H1 (cell line): ENCODE measurements around the gene DBX2. TPM values are rescaled to one million over a fixed set of nuclear protein-coding genes. Genes with fewer than 3 reads are reported as not detected.

Experiments used
- CTCF ChIA-PET: fragments of 300-600 bp; sonication (Branson Sonifier 250); formaldehyde crosslinking; loops from one replicate; lab custom pipeline; 2021; ENCODE audit not compliant: partially characterized antibody; lab: Charles Lee
- POLR2A ChIA-PET: fragments of 300-600 bp; sonication (Branson Sonifier 250); formaldehyde crosslinking; loops from one replicate; lab custom pipeline; 2021; ENCODE audit warnings: inconsistent platforms; ENCODE audit not compliant: partially characterized antibody; lab: Charles Lee
- DNase-seq, 2 experiments: peaks; one replicate each; pipeline versions ENCODE4 v3.0.0 to v3.0.0-alpha.2; 2010 to 2022; ENCODE audit warnings: low spot score in 2 of 2, low read depth in 1 of 2, mixed read lengths in 1 of 2
- FAIRE-seq: peaks from 2 replicates; lab custom pipeline; 2011; peaks lifted over from hg19 to GRCh38; lab: Jason Lieb, UNC
- H2AFZ ChIP-seq: 2 replicates; pipeline ENCODE4 v1.8.1; 2012; ENCODE audit warnings: low read length, inconsistent platforms
- H2AK5ac ChIP-seq: 2 replicates; pipeline ENCODE4 v1.6.1; 2013; ENCODE audit warnings: low read depth, low read length
- H2BK120ac ChIP-seq: replicated peaks from 2 replicates; pipeline ENCODE3; 2013; ENCODE audit warnings: low read depth, low read length, inconsistent platforms
- H2BK12ac ChIP-seq: 2 replicates; pipeline ENCODE4 v1.6.1; 2013; ENCODE audit warnings: low read depth, low read length
- H2BK15ac ChIP-seq: 2 replicates; pipeline ENCODE4 v1.6.1; 2013; ENCODE audit warnings: low read length
- H2BK20ac ChIP-seq: 2 replicates; pipeline ENCODE4 v1.6.1; 2013; ENCODE audit warnings: low read length
- H2BK5ac ChIP-seq: 2 replicates; pipeline ENCODE4 v1.6.1; 2013; ENCODE audit warnings: low read depth, low read length
- H3K14ac ChIP-seq: 2 replicates; pipeline ENCODE4 v1.6.1; 2013; ENCODE audit warnings: inconsistent platforms; ENCODE audit not compliant: insufficient read length
- H3K18ac ChIP-seq: 2 replicates; pipeline ENCODE4 v1.6.1; 2013; ENCODE audit warnings: low read length; ENCODE audit errors: extremely low read depth
- H3K23ac ChIP-seq: 2 replicates; pipeline ENCODE4 v1.6.1; 2013; ENCODE audit warnings: inconsistent platforms; ENCODE audit not compliant: insufficient read length
- H3K23me2 ChIP-seq: 2 replicates; pipeline ENCODE4 v1.6.1; 2013; ENCODE audit warnings: low read depth, low read length
- H3K27ac ChIP-seq: 2 replicates; pipeline ENCODE4 v1.6.1; 2011; ENCODE audit warnings: low read depth, low read length, inconsistent platforms
- H3K27me3 ChIP-seq, 4 experiments: replicated peaks in 1 of 4; 1 replicate in 1 of 4; 2 replicates in 3 of 4; pipeline versions ENCODE4 v1.6.1 to v1.8.1; 2011 to 2013; ENCODE audit warnings: low read length in 3 of 4, mild to moderate bottlenecking in 3 of 4, inconsistent platforms in 2 of 4, mixed read lengths in 2 of 4, moderate library complexity in 1 of 4; ENCODE audit not compliant: control insufficient read depth in 3 of 4, insufficient read depth in 3 of 4; ENCODE audit errors: extremely low read depth in 1 of 4
- H3K36me3 ChIP-seq, 4 experiments: 2 replicates each; pipeline versions ENCODE4 v1.6.1 to v1.8.1; 2011 to 2013; ENCODE audit warnings: mild to moderate bottlenecking in 4 of 4, low read length in 3 of 4, moderate library complexity in 2 of 4, control low read depth in 1 of 4, inconsistent platforms in 1 of 4; ENCODE audit not compliant: insufficient read depth in 4 of 4, control insufficient read depth in 2 of 4
- H3K4ac ChIP-seq: replicated peaks from 2 replicates; pipeline ENCODE3; 2013; ENCODE audit warnings: low read length, low read depth, mixed read lengths, inconsistent platforms; ENCODE audit not compliant: insufficient read length
- H3K4me1 ChIP-seq, 4 experiments: replicated peaks in 1 of 4; 1 replicate in 1 of 4; 2 replicates in 3 of 4; pipeline versions ENCODE4 v1.6.1 to v1.8.1; 2011 to 2013; ENCODE audit warnings: low read length in 3 of 4, inconsistent platforms in 2 of 4, mixed read lengths in 1 of 4; ENCODE audit not compliant: insufficient read depth in 4 of 4, control insufficient read depth in 3 of 4
- H3K4me2 ChIP-seq, 2 experiments: 2 replicates each; pipeline versions ENCODE4 v1.6.1 to v1.8.1; 2011 to 2013; ENCODE audit warnings: low read depth in 2 of 2, low read length in 2 of 2, control low read depth in 1 of 2, inconsistent platforms in 1 of 2, mild to moderate bottlenecking in 1 of 2; ENCODE audit not compliant: insufficient read depth in 1 of 2
- H3K4me3 ChIP-seq, 4 experiments: fragments of 200-600, 300-600 bp in 1 of 4; sonication (generic), shearing (Covaris generic), sonication (Bioruptor Twin) in 1 of 4; 2 replicates each; pipeline versions ENCODE4 v1.5.1 to v1.8.1; 2011 to 2016; ENCODE audit warnings: low read length in 4 of 4, low read depth in 3 of 4, control low read depth in 2 of 4, inconsistent platforms in 2 of 4, mild to moderate bottlenecking in 2 of 4, mixed read lengths in 1 of 4, moderate library complexity in 1 of 4; ENCODE audit not compliant: insufficient read depth in 2 of 4; ENCODE audit errors: extremely low read depth in 1 of 4
- H3K56ac ChIP-seq: replicated peaks from 2 replicates; pipeline ENCODE3; 2013; ENCODE audit warnings: low read depth, mild to moderate bottlenecking, mixed read lengths, low read length, inconsistent platforms; ENCODE audit not compliant: insufficient read length
- H3K79me1 ChIP-seq: 2 replicates; pipeline ENCODE4 v1.6.1; 2013; ENCODE audit warnings: low read depth, low read length, control low read depth
- H3K79me2 ChIP-seq, 2 experiments: 2 replicates each; pipeline versions ENCODE4 v1.6.1 to v1.8.1; 2012 to 2013; ENCODE audit warnings: low read length in 2 of 2, mild to moderate bottlenecking in 2 of 2, inconsistent platforms in 1 of 2; ENCODE audit not compliant: insufficient read depth in 2 of 2, control insufficient read depth in 1 of 2
- H3K9ac ChIP-seq, 4 experiments: replicated peaks in 1 of 4; 1 replicate in 1 of 4; 2 replicates in 3 of 4; pipeline versions ENCODE4 v1.6.1 to v1.8.1; 2011 to 2013; ENCODE audit warnings: low read depth in 3 of 4, low read length in 3 of 4, control low read depth in 2 of 4, mild to moderate bottlenecking in 2 of 4, moderate library complexity in 2 of 4, inconsistent platforms in 1 of 4; ENCODE audit errors: extremely low read depth in 1 of 4
- H3K9me3 ChIP-seq, 2 experiments: 2 replicates each; pipeline versions ENCODE4 v1.6.1 to v1.8.1; 2012 to 2013; ENCODE audit warnings: mild to moderate bottlenecking in 2 of 2, moderate library complexity in 2 of 2, control low read depth in 1 of 2, inconsistent platforms in 1 of 2, low read depth in 1 of 2, low read length in 1 of 2, mixed read lengths in 1 of 2; ENCODE audit not compliant: insufficient read depth in 2 of 2
- H4K20me1 ChIP-seq, 2 experiments: replicated peaks in 1 of 2; 2 replicates each; pipeline versions ENCODE3 to v1.8.1; 2011 to 2013; ENCODE audit warnings: inconsistent platforms in 2 of 2, low read length in 2 of 2, mild to moderate bottlenecking in 1 of 2; ENCODE audit not compliant: insufficient read depth in 2 of 2, control insufficient read depth in 1 of 2
- H4K5ac ChIP-seq: 2 replicates; pipeline ENCODE4 v1.6.1; 2013; ENCODE audit warnings: low read length, low read depth, mixed read lengths, inconsistent platforms; ENCODE audit not compliant: insufficient read length
- H4K8ac ChIP-seq: 2 replicates; pipeline ENCODE4 v1.8.0; 2013; ENCODE audit warnings: mild to moderate bottlenecking, moderate library complexity, low read length, inconsistent platforms; ENCODE audit not compliant: insufficient read depth; ENCODE audit errors: extremely low read depth
- H4K91ac ChIP-seq: replicated peaks from 2 replicates; pipeline ENCODE3; 2013; ENCODE audit warnings: low read length, mixed read lengths, inconsistent platforms; ENCODE audit not compliant: insufficient read length
- EGR1 ChIP-seq: IDR thresholded peaks from 2 replicates; pipeline ENCODE4 v1.6.1; 2011; ENCODE audit warnings: low read depth, low read length, borderline replicate concordance
- polyA plus RNA-seq, 7 experiments: library from polyadenylated mRNA; depleted of rRNA in 3 of 7; stranded (reverse) in 5 of 7; unstranded in 2 of 7; fragments of >200 nt in 5 of 7; fragments of 200-250 nt in 2 of 7; gene quantifications; 1 replicate in 5 of 7; 2 replicates in 1 of 7; 4 replicates in 1 of 7; pipeline versions ENCODE4 v1.2.1 to v1.2.3, GENCODE V29; 2011 to 2013; ENCODE audit warnings: missing spikeins in 2 of 7, mixed read lengths in 2 of 7
- total RNA-seq: library from RNA; stranded (reverse); fragmentation: NEBNext Ultra II Directional; extraction: Animal tissue kit (Norgen Biotek cat#: 25700); gene quantifications from 2 replicates; pipeline ENCODE4 v1.2.1, GENCODE V29; 2021

The DBX2 gene
- total and polyA plus RNA-seq, 2 of the 8 experiments (the other 6 are each of a cell fraction or from before 2014, with no cell fraction given) = 0.06 TPM; not detected in 1

GRCh38 chr12:44976246-44976645, 74.7 kb downstream of the DBX2 start:
- Histone ChIP-seq H3K56ac (no peak overlapping the region), H3K27me3 (no peaks in the 10 kb centered on the region), H2BK120ac (no peak overlapping the region), H3K23me2 (no peaks in the 10 kb centered on the region), H3K14ac (no peak overlapping the region), H3K9me3 (no peaks in the 10 kb centered on the region), H3K4ac (no peak overlapping the region), H3K36me3 (no peaks in the 10 kb centered on the region), H3K18ac (no peak overlapping the region), H4K5ac (no peak overlapping the region), H2BK20ac (no peak overlapping the region), H3K4me1 (no peaks in the 10 kb centered on the region), H2AFZ (no peak overlapping the region), H3K23ac (no peak overlapping the region), H3K27ac (no peak overlapping the region), H3K79me2 (no peaks in the 10 kb centered on the region), H2BK5ac (no peak overlapping the region), H3K4me3 (no peak overlapping the region), H3K79me1 (no peaks in the 10 kb centered on the region), H4K20me1 (no peaks in the 10 kb centered on the region), H4K91ac (no peak overlapping the region), H3K9ac (no peak overlapping the region), H4K8ac (no peak overlapping the region), H3K4me2 (no peak overlapping the region), H2AK5ac (no peak overlapping the region), H2BK15ac (no peak overlapping the region), H2BK12ac (no peak overlapping the region)
- no peak for TF ChIP-seq EGR1
- FAIRE-seq (no peak), DNase-seq (no peak)
- ChIA-PET CTCF (interaction anchor here (0.6 to 6.5 kb wide), 5 partner anchors 12 to 1855 kb away, joined by 3 to 64 read pairs (median 4); no protein-coding TSS in a partner anchor), POLR2A (interaction anchor here (0.7 kb wide), 1 partner anchor 557 kb away, joined by 4 read pairs; no protein-coding TSS in a partner anchor)
